Measurements from ENCODE around the gene UTP15.

UTP15 gene

DNA sequence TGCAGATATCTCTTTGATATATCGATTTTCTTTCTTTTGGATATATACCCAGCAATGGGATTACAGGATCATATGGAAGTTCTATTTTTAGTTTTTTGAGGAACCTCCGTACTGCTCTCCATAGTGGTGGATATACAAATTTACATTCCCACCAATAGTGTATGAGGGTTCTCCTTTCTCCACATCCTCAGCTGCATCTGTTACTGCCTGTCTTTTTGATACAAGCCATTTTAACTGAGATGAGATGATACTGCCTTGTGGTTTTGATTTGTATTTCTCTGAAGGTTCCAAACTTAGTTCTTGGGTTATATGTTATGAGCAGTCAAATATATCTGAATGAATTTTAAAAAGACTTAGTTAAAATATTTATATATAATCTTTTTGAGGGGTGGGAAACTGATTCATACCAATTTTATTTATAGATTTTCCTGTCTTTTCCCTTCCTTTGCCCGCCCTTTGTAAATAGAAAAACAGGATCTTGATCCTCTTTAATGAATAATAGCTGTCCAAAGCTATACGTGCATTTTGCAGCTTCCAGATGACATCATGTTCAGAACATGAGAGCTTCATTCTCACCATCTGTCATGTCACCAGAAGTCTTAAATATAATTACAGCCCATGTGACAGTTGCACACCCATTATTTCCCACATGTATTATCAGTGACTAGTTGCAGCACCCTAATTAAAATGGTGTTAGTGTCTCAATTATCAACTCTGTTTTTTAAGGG, 54.2 kb downstream of the UTP15 start:
- no peak for TF ChIP-seq EZH2phosphoT487 (IDR thresholded peaks at IDR 0.05; ENCODE audit: borderline replicate concordance)
- TF ChIP-seq, protein P1, sequence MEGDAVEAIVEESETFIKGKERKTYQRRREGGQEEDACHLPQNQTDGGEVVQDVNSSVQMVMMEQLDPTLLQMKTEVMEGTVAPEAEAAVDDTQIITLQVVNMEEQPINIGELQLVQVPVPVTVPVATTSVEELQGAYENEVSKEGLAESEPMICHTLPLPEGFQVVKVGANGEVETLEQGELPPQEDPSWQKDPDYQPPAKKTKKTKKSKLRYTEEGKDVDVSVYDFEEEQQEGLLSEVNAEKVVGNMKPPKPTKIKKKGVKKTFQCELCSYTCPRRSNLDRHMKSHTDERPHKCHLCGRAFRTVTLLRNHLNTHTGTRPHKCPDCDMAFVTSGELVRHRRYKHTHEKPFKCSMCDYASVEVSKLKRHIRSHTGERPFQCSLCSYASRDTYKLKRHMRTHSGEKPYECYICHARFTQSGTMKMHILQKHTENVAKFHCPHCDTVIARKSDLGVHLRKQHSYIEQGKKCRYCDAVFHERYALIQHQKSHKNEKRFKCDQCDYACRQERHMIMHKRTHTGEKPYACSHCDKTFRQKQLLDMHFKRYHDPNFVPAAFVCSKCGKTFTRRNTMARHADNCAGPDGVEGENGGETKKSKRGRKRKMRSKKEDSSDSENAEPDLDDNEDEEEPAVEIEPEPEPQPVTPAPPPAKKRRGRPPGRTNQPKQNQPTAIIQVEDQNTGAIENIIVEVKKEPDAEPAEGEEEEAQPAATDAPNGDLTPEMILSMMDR (conservative IDR thresholded peaks at IDR 0.05; ENCODE audit: low read length) = no peak
- no peaks in the 10 kb centered on the region for H3K27me3 ChIP-seq (ENCODE audit: insufficient read depth, low read length, poor library complexity, severe bottlenecking)
- no peak overlapping the region for H3K4me2 ChIP-seq (ENCODE audit: low read depth, low read length, poor library complexity, severe bottlenecking)
- no peaks in the 10 kb centered on the region for H3F3A ChIP-seq (ENCODE audit: low read depth)
- H2AFZ ChIP-seq (ENCODE audit: low read length) = no peak overlapping the region
- no peaks in the 10 kb centered on the region for H3K4me1 ChIP-seq (ENCODE audit: insufficient read depth, low read length, poor library complexity, severe bottlenecking)
- no peaks in the 10 kb centered on the region for H3K79me2 ChIP-seq (ENCODE audit: insufficient read depth, low read length)
- H3K36me3 ChIP-seq (ENCODE audit: insufficient read depth, low read length) = no peaks in the 10 kb centered on the region
- H3K9ac ChIP-seq (ENCODE audit: low read depth, low read length, poor library complexity, severe bottlenecking) = no peak overlapping the region
- no peaks in the 10 kb centered on the region for H3K9me3 ChIP-seq (ENCODE audit: insufficient read depth, low read depth, low read length)
- H3K4me3 ChIP-seq (ENCODE audit: low read length, poor library complexity, severe bottlenecking) = no peak overlapping the region
- no peaks in the 10 kb centered on the region for H3K9me2 ChIP-seq (replicated peaks; ENCODE audit: low read depth, low read length)
- no peaks in the 10 kb centered on the region for H4K20me1 ChIP-seq (ENCODE audit: insufficient read depth, low read length, poor library complexity, severe bottlenecking)

- H3K79me2 ChIP-seq (ENCODE audit: insufficient read depth, low read length) = no peaks in the 10 kb centered on the region
- TF ChIP-seq, protein P1 (conservative IDR thresholded peaks at IDR 0.05; ENCODE audit: low read length) = no peak
- no peak for TF ChIP-seq EZH2phosphoT487 (IDR thresholded peaks at IDR 0.05; ENCODE audit: borderline replicate concordance)
- no peaks in the 10 kb centered on the region for H3K27me3 ChIP-seq (ENCODE audit: insufficient read depth, low read length, poor library complexity, severe bottlenecking)
- no peak overlapping the region for H3K9ac ChIP-seq (ENCODE audit: low read depth, low read length, poor library complexity, severe bottlenecking)
- H2AFZ ChIP-seq (ENCODE audit: low read length) = no peak overlapping the region
- H3K4me3 ChIP-seq (ENCODE audit: low read length, poor library complexity, severe bottlenecking) = no peak overlapping the region
- H3K4me2 ChIP-seq (ENCODE audit: low read depth, low read length, poor library complexity, severe bottlenecking) = no peak overlapping the region
- H3F3A ChIP-seq (ENCODE audit: low read depth) = no peaks in the 10 kb centered on the region
- H3K36me3 ChIP-seq (ENCODE audit: insufficient read depth, low read length) = no peaks in the 10 kb centered on the region
- H3K9me2 ChIP-seq (replicated peaks; ENCODE audit: low read depth, low read length) = no peaks in the 10 kb centered on the region
- no peaks in the 10 kb centered on the region for H3K4me1 ChIP-seq (ENCODE audit: insufficient read depth, low read length, poor library complexity, severe bottlenecking)
- no peaks in the 10 kb centered on the region for H4K20me1 ChIP-seq (ENCODE audit: insufficient read depth, low read length, poor library complexity, severe bottlenecking)
- H3K9me3 ChIP-seq (ENCODE audit: insufficient read depth, low read depth, low read length) = no peaks in the 10 kb centered on the region
Observed at GRCh38 chr5:73620334-73620687, 54.8 kb downstream of the UTP15 start.

- H3K9ac ChIP-seq (ENCODE audit: low read depth, low read length, poor library complexity, severe bottlenecking) = no peak overlapping the region
- H3K4me1 ChIP-seq (ENCODE audit: insufficient read depth, low read length, poor library complexity, severe bottlenecking) = no peaks in the 10 kb centered on the region
- H2AFZ ChIP-seq (ENCODE audit: low read length) = no peak overlapping the region
- H3K36me3 ChIP-seq (ENCODE audit: insufficient read depth, low read length) = no peaks in the 10 kb centered on the region
- H3F3A ChIP-seq (ENCODE audit: low read depth) = no peaks in the 10 kb centered on the region
- H3K9me2 ChIP-seq (replicated peaks; ENCODE audit: low read depth, low read length) = no peaks in the 10 kb centered on the region
- no peak overlapping the region for H3K4me2 ChIP-seq (ENCODE audit: low read depth, low read length, poor library complexity, severe bottlenecking)
- no peaks in the 10 kb centered on the region for H3K79me2 ChIP-seq (ENCODE audit: insufficient read depth, low read length)
- H4K20me1 ChIP-seq (ENCODE audit: insufficient read depth, low read length, poor library complexity, severe bottlenecking) = no peaks in the 10 kb centered on the region
- H3K9me3 ChIP-seq (ENCODE audit: insufficient read depth, low read depth, low read length) = no peaks in the 10 kb centered on the region
- H3K27me3 ChIP-seq (ENCODE audit: insufficient read depth, low read length, poor library complexity, severe bottlenecking) = no peaks in the 10 kb centered on the region
- no peak overlapping the region for H3K4me3 ChIP-seq (ENCODE audit: low read length, poor library complexity, severe bottlenecking)
- TF ChIP-seq, protein P1 (conservative IDR thresholded peaks at IDR 0.05; ENCODE audit: low read length) = no peak
- TF ChIP-seq EZH2phosphoT487 (IDR thresholded peaks at IDR 0.05; ENCODE audit: borderline replicate concordance) = no peak
Observed at GRCh38 chr5:73623060-73623459, 57.5 kb downstream of the UTP15 start.

Data from Loucy (cell line).